GM12891 (cell line): Measurements from ENCODE around the gene CIRBP.
"Not testable (repeated sequence)": the region's sequence is repeated elsewhere in the genome, so short reads cannot be mapped to it uniquely, and the experiment has no call there.

Experiments
- DNase-seq: peaks from one replicate; pipeline ENCODE4 v3.0.0; 2011; ENCODE audit warnings: low spot score; ENCODE audit not compliant: insufficient read length
- FAIRE-seq: peaks from 2 replicates; lab custom pipeline; 2011; peaks lifted over from hg19 to GRCh38; lab: Jason Lieb, UNC
- PAX5 ChIP-seq: IDR thresholded peaks from 2 replicates; pipeline ENCODE4 v1.6.1; 2011; ENCODE audit warnings: low read length, moderate library complexity, mild to moderate bottlenecking; ENCODE audit not compliant: insufficient read depth, severe bottlenecking
- POLR2A ChIP-seq: IDR thresholded peaks from 2 replicates; pipeline ENCODE4 v1.6.1; 2011; ENCODE audit warnings: low read depth, low read length, control low read depth
- POLR2AphosphoS5 ChIP-seq: IDR thresholded peaks from 2 replicates; pipeline ENCODE4 v1.6.1; 2011; ENCODE audit warnings: low read depth, low read length, control low read depth
- POU2F2 ChIP-seq: IDR thresholded peaks from 2 replicates; pipeline ENCODE4 v1.6.1; 2011; ENCODE audit warnings: low read depth, mild to moderate bottlenecking, control low read depth, low read length, moderate library complexity
- SPI1 ChIP-seq: IDR thresholded peaks from 2 replicates; pipeline ENCODE4 v1.6.1; 2011; ENCODE audit warnings: low read depth, low read length, control low read depth
- TAF1 ChIP-seq: IDR thresholded peaks from 2 replicates; pipeline ENCODE4 v1.6.1; 2011; ENCODE audit warnings: low read depth, low read length, control low read depth

Gene CIRBP

GRCh38 chr19:1240925-1241324, 28.2 kb upstream of the CIRBP start:
- TF ChIP-seq POU2F2, result no peak
- no peak for TF ChIP-seq POLR2AphosphoS5
- no peak for TF ChIP-seq PAX5
- TF ChIP-seq SPI1, result no peak
- no peak for TF ChIP-seq POLR2A
- TF ChIP-seq TAF1, result no peak
- FAIRE-seq (peak; percentile 33), DNase-seq (no peak)

DNA sequence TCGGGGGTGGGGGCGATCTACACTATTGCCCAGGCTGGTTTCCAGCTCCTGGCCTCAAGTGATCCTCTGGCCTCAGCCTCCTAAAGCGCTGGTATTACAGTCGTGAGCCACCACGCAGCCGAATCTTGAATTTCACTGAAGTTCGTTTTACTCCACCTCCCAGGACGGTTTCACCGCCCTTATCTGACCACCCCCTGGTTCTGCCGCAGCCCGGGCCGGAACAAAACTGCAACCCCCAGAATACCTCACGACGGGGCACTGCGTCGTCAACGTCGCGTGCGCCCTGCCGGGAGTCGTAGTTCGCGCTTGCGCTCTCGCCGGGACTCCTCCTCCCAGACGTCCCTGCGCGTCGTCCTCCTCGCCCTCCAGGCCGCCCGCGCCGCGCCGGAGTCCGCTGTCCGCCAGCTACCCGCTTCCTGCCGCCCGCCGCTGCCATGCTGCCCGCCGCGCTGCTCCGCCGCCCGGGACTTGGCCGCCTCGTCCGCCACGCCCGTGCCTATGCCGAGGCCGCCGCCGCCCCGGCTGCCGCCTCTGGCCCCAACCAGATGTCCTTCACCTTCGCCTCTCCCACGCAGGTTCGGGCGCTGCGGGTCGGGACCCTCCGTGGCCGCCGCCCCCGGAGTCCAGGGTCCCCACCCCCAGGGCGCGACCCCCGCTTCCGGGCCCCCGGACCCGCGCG, 27.6 kb upstream of the CIRBP start, which contains the start of gene ATP5F1D:
ATP5F1D (plus strand) TSS at position 335 of the 679 bp plus-strand sequence; CDS start at position 435, 100 bp downstream.
- no peak for TF ChIP-seq POU2F2
- TF ChIP-seq TAF1, result peak; percentile 30; the same call in 1 of the 2 replicates
- TF ChIP-seq SPI1, result no peak
- TF ChIP-seq PAX5, result no peak
- no peak for TF ChIP-seq POLR2A
- FAIRE-seq, result peak; percentile 100
- peak; percentile 98 for DNase-seq

DNA sequence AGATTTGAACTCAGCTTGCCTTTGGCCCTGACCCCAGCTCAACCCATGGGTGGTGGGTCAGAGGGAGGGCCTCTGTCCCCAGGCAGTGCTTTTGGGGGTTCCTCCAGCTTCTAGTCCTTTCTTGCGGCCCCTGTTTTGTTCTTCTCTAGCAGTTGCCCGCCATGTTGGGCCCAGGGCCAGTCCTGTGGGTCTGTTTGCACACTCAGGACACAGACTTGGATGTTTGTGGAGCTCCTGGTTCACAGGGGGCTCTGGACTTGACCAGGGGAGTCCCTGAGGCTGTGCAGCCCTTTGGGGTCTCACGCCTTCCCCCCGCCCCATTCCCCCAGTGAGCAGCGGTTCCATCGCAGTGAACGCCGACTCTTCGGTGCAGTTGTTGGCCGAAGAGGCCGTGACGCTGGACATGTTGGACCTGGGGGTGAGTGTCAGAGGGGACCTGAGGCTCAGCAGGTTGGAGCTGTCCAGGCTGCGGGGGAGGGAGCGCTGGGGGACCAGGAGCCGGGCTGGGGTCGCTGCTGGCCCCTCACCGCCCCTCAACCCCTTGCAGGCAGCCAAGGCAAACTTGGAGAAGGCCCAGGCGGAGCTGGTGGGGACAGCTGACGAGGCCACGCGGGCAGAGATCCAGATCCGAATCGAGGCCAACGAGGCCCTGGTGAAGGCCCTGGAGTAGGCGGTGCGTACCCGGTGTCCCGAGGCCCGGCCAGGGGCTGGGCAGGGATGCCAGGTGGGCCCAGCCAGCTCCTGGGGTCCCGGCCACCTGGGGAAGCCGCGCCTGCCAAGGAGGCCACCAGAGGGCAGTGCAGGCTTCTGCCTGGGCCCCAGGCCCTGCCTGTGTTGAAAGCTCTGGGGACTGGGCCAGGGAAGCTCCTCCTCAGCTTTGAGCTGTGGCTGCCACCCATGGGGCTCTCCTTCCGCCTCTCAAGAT, 25.1 kb upstream of the CIRBP start:
- DNase-seq (peak; percentile 90), FAIRE-seq (peak; percentile 28)
- TF ChIP-seq POLR2AphosphoS5 (no peak), PAX5 (no peak), TAF1 (no peak), POU2F2 (no peak), SPI1 (no peak), POLR2A (no peak)

DNA sequence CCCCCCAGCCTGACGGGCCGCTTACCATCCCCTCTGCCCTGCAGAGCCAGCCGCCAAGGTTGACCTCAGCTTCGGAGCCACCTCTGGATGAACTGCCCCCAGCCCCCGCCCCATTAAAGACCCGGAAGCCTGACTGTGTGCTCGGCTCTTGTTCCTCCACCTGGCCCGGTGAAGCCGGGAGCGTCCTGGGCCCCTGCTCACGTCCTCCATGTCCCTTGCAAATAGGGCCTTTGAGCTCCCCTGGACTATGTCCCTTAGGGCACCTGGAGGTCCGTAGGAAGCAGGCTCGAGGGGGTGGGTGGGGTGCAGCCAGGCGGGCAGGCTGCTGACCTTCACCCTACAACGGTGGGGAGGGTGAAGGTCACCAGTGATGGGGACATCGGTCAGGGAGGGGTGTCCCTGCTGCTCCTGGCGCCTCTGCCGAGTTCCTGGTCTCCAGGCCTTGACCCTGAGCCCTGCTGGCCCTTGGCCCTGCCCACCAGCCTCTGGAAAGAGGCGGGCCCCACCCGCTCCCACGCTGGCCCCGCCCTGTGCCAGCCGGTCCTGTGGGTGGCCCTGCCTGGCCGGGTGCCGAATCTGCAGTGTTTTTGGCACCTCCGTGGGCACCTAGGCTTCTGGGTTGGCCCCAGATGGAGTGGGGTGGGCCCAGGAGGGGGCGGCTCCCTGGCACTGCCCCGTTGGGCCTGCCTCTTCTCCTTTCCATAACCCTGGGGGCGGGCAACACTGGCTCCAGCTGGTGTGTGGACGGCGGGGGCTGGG, 24.3 kb upstream of the CIRBP start:
- no peak for FAIRE-seq
- no peak for DNase-seq

GRCh38 chr19:1245494-1246264, 23.5 kb upstream of the CIRBP start:
- FAIRE-seq, result no peak
- TF ChIP-seq POU2F2 (no peak), PAX5 (no peak), SPI1 (no peak), POLR2A (no peak), POLR2AphosphoS5 (no peak), TAF1 (no peak)
- DNase-seq, result no peak

More for the DNA sequence above, 24.3 kb upstream of the CIRBP start:
- TF ChIP-seq POU2F2, result no peak
- TF ChIP-seq TAF1, result no peak
- TF ChIP-seq PAX5, result no peak
- TF ChIP-seq SPI1, result no peak
- TF ChIP-seq POLR2A, result no peak
- no peak for TF ChIP-seq POLR2AphosphoS5

DNA sequence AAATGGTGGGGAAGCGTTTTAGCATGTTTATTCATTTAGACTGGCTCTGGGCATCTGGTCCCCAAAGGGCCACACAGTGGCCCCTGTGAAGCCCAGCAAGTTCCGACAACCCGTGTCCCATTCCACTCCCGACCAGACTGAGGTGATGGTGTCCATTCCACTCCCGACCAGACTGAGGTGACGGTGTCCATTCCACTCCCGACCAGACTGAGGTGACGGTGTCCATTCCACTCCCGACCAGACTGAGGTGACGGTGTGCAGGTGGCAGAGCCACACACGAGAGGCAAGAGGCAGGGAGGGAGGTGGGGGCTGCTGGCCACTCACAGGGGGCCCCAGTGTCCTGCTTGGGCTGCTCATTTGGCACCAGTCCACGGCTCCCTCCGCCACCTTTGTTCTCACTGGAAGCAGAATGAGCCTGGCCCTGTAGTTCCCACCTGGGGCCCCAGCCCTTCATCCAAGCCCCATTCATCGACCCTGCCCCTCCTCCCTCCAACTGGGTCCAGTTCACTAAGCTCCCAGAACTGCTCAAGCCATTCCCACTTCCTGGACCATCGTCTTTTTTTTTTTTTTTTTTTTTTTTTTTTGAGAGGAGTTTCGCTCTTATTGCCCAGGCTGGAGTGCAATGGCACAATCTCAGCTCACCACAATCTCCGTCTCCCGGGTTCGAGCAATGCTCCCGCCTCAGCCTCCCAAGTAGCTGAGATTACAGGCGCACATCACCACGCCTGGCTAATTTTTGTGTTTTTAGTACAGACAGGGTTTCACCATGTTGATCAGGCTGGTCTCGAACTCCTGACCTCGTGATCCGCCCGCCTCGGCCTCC, 22.7 kb upstream of the CIRBP start:
- not testable (repeated sequence) for DNase-seq
- peak; percentile 58 for FAIRE-seq

DNA sequence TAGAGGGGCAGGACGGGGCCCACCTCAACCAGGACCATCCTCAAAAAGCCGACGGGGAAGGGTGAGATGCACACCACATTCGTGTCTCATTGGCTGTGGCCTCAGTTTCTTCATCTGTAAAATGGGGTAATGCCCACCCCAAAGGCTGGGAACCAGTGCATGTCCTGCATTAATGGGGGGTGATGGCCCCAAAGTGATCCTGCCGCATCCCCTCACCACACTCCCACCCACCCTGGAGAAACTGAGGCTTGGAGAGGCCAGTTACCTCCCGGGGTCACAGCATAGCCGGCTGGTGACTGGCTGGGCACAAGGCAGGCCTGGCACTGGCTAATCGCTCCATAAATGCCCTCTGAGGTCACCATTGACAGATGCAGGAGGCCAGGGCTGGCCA, 21.4 kb upstream of the CIRBP start:
- TF ChIP-seq POLR2AphosphoS5, result no peak
- no peak for TF ChIP-seq POU2F2
- no peak for TF ChIP-seq SPI1
- no peak for TF ChIP-seq TAF1
- TF ChIP-seq PAX5, result no peak
- TF ChIP-seq POLR2A, result no peak
- no peak for FAIRE-seq
- no peak for DNase-seq

GRCh38 chr19:1248139-1248785, 20.9 kb upstream of the CIRBP start, which contains the start of gene MIDN:
Gene MIDN, plus strand, starts transcription at chr19:1248583. Its CDS starts 1,714 bp downstream, at chr19:1250297.
- peak; percentile 87 for FAIRE-seq
- DNase-seq, result no peak
- TF ChIP-seq POLR2AphosphoS5 (peak; percentile 82), POLR2A (peak; percentile 87), POU2F2 (no peak)
